ENCODE measurements around the gene EXTL1.

The EXTL1 gene

GRCh38 chr1:26044971-26045721 is 23.6 kb downstream of the EXTL1 start:
- DNase-seq = no peak

GRCh38 chr1:26045722-26046245 is 24.2 kb downstream of the EXTL1 start, which contains the start of gene SLC30A2:
TSS of gene SLC30A2 (minus strand) at chr1:26046118. CDS start at chr1:26045896, 222 bp downstream.
- no peak for DNase-seq

GRCh38 chr1:26046246-26047095 is 24.9 kb downstream of the EXTL1 start:
- DNase-seq = no peak

- DNase-seq = no peak
These were observed 25.8 kb downstream of the EXTL1 start for GRCh38 chr1:26047278-26047874.

GRCh38 chr1:26049531-26050247 is 28.1 kb downstream of the EXTL1 start:
- DNase-seq = no peak

- DNase-seq = no peak
These were observed 28.7 kb downstream of the EXTL1 start for GRCh38 chr1:26050248-26050640.

GRCh38 chr1:26053718-26054560 is 32.4 kb downstream of the EXTL1 start:
- DNase-seq = no peak

- no peak for DNase-seq
These were observed 33.5 kb downstream of the EXTL1 start for GRCh38 chr1:26055041-26055440.

- DNase-seq = no peak
These were observed 35.6 kb downstream of the EXTL1 start for GRCh38 chr1:26057189-26057588.

GRCh38 chr1:26058052-26058595 is 36.5 kb downstream of the EXTL1 start:
- DNase-seq = no peak

- DNase-seq = no peak
These were observed 38.3 kb downstream of the EXTL1 start for GRCh38 chr1:26059906-26060305.

GRCh38 chr1:26060832-26061574 is 39.4 kb downstream of the EXTL1 start:
- DNase-seq = no peak

GRCh38 chr1:26064553-26064952 is 43.0 kb downstream of the EXTL1 start:
- DNase-seq = no peak

- DNase-seq = no peak
These were observed 44.6 kb downstream of the EXTL1 start for GRCh38 chr1:26066160-26066559.

GRCh38 chr1:26066857-26067256 is 45.3 kb downstream of the EXTL1 start:
- DNase-seq = no peak

- DNase-seq = no peak
These were observed 45.9 kb downstream of the EXTL1 start, which contains the start of gene TRIM63 for GRCh38 chr1:26067432-26067911. TSS of gene TRIM63 (minus strand) at chr1:26067630. CDS start at chr1:26067494, 136 bp downstream.

- no peak for DNase-seq
These were observed 48.3 kb downstream of the EXTL1 start for GRCh38 chr1:26069941-26070295.

- DNase-seq = no peak
These were observed 48.9 kb downstream of the EXTL1 start for GRCh38 chr1:26070296-26070962.

- no peak for DNase-seq
These were observed 49.4 kb downstream of the EXTL1 start for GRCh38 chr1:26070963-26071342.

GRCh38 chr1:26072305-26072704 is 50.7 kb downstream of the EXTL1 start:
- DNase-seq = no peak

Measured in NCI-H1048 (cell line).